ENCODE data around the gene C17orf50.

DNA sequence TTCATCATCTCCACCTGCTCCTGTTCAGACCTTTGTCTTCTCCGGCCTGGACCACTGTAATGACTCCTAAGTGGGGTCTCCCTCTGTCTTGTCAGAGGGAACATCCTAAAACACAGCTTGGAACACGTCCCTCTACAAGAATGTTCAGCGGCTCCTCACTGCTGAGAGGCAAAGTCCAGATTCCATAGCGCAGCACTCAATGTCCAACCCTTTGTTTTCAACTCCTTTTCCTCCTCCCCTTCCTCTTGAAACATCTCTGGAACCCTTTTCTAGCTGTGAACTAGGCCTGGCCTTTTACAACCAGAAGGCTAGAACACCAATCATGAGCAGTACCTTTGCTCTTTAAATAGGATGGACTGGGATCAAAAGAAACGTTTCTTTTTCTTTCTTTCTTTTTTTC lies 914 bp downstream of the C17orf50 start:
- TF ChIP-seq, protein P1, sequence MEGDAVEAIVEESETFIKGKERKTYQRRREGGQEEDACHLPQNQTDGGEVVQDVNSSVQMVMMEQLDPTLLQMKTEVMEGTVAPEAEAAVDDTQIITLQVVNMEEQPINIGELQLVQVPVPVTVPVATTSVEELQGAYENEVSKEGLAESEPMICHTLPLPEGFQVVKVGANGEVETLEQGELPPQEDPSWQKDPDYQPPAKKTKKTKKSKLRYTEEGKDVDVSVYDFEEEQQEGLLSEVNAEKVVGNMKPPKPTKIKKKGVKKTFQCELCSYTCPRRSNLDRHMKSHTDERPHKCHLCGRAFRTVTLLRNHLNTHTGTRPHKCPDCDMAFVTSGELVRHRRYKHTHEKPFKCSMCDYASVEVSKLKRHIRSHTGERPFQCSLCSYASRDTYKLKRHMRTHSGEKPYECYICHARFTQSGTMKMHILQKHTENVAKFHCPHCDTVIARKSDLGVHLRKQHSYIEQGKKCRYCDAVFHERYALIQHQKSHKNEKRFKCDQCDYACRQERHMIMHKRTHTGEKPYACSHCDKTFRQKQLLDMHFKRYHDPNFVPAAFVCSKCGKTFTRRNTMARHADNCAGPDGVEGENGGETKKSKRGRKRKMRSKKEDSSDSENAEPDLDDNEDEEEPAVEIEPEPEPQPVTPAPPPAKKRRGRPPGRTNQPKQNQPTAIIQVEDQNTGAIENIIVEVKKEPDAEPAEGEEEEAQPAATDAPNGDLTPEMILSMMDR (IDR thresholded peaks at IDR 0.05 in 2 of 3, conservative IDR thresholded peaks at IDR 0.05 in 1 of 3; ENCODE audit: borderline replicate concordance in 1 of 3, insufficient read depth in 1 of 3, low read depth in 2 of 3, low read length in 2 of 3): no peak
- TF ChIP-seq EZH2phosphoT487 (IDR thresholded peaks at IDR 0.05; ENCODE audit: borderline replicate concordance) (no peak), POLR2AphosphoS5 (IDR thresholded peaks at IDR 0.05; ENCODE audit: low read depth, low read length) (no peak), POLR2A (IDR thresholded peaks at IDR 0.05; ENCODE audit: borderline replicate concordance, extremely low read depth, insufficient read depth, insufficient read length) (no peak)

Measured in HCT116 (cell line).